Endothelial cell of umbilical vein (primary cell): ENCODE measurements around the gene UST.

Experiments
- CTCF ChIP-seq, 2 donors: IDR thresholded peaks; 1 replicate in 1 of 2; 2 replicates in 1 of 2; pipeline ENCODE4 v1.5.1; 2011; ENCODE audit warnings: low read length in 2 of 2, mild to moderate bottlenecking in 2 of 2, moderate library complexity in 2 of 2, control low read depth in 1 of 2, inconsistent platforms in 1 of 2, low read depth in 1 of 2; ENCODE audit not compliant: insufficient read depth in 1 of 2; ENCODE audit errors: extremely low read depth in 1 of 2
- EZH2 ChIP-seq: IDR thresholded peaks from 2 replicates; pipeline ENCODE4 v1.6.1; 2012; ENCODE audit warnings: borderline replicate concordance, low read depth, mild to moderate bottlenecking, moderate library complexity, low read length, inconsistent platforms; ENCODE audit not compliant: severe bottlenecking
- GATA2 ChIP-seq: IDR thresholded peaks from 2 replicates; pipeline ENCODE4 v1.7.0; 2011; ENCODE audit warnings: low read depth, mild to moderate bottlenecking, moderate library complexity, mixed read lengths, low read length; ENCODE audit not compliant: insufficient read length, insufficient read depth
- JUN ChIP-seq: IDR thresholded peaks from 2 replicates; pipeline ENCODE4 v1.6.1; 2011; ENCODE audit warnings: borderline replicate concordance, low read depth; ENCODE audit not compliant: insufficient read length, insufficient read depth
- MAX ChIP-seq: IDR thresholded peaks from 2 replicates; pipeline ENCODE4 v1.6.1; 2011; ENCODE audit not compliant: insufficient read depth, insufficient read length
- MYC ChIP-seq: IDR thresholded peaks from one replicate; pipeline ENCODE4 v1.6.1; 2011; ENCODE audit warnings: mild to moderate bottlenecking, low read depth, low read length
- POLR2A ChIP-seq: IDR thresholded peaks from 2 replicates; pipeline ENCODE4 v1.6.1; 2012; ENCODE audit warnings: low read depth, mild to moderate bottlenecking, control low read depth, low read length
- POLR2AphosphoS5 ChIP-seq: IDR thresholded peaks from 2 replicates; pipeline ENCODE4 v1.6.1; 2012; ENCODE audit warnings: low read depth, mild to moderate bottlenecking, control low read depth, low read length, moderate library complexity; ENCODE audit not compliant: insufficient read depth

DNA sequence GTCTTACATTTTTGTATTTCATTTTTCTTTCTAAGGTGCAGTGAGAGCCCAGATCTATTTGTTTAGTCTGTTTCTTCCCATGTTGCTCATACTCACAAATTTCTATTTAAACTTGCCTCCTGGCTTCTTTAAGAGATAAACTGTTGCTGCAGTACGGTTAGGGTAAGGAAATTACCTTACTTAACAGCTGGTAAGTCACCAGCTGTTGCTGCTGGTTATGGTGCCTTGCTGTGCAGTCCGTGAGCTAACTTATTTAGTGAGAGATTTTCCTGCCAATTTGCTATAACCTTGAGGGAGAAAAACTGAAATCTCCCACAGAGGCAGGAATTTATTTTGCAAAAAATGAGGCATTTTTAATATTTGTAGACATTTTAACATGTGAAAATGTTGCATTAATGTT is 261.0 kb downstream of the UST start:
- TF ChIP-seq POLR2A (no peak), CTCF (IDR thresholded peaks at IDR 0.05; ENCODE audit: extremely low read depth in 1 of 2, insufficient read depth in 1 of 2, low read depth in 1 of 2, low read length in 2 of 2) (no peak), POLR2AphosphoS5 (no peak), EZH2 (no peak), JUN (no peak), MAX (no peak), MYC (no peak), GATA2 (no peak)
